ENCODE results near the gene CNIH3.
"Not testable (repeated sequence)": the region's sequence is repeated elsewhere in the genome, so short reads cannot be mapped to it uniquely, and the experiment has no call there.

Gene CNIH3

DNA sequence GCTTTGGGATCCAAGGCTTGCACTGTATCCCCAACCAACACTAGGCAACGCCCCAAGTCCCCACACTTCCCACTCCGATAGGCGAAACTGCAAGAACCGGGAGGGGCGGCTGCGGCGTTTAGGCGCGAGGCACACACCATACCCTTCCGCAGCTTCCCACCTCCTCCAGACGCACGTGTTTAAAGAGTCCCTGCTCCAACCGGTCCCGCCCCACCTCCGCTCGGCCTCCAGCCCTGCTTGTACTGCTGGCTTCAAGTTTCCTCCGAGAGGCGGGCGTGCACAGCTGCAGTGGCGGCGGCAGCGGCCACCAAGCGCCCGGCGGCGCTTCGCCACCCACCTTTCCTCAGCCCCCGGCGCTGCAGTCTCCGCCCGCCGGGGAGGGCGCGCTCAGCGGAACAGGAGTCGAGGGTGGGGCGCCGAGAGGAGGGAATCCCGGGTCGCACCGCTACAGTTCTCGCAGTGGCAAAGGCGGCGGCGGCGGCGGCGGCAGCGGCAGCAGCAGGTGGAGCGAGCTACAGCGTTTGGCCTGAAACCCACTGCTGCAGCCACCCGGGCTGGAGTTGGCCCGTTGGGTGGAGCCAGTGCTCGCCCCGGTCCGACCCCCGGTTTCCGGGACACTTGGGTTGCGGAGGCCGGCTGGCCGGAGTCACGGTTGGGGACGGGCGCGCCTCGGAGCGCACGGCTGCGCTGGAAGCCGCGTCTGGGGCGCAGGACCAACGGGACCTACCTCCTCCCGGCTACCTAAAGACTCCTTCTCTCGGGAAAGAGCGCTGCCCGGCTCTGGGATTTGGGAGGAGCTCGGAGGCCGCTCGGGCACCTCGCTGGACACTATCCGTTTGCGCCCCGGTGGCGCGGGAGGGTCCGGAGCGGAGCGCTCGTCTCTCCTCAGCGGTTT lies at the start of gene CNIH3:
TSS of gene CNIH3 (plus strand) at position 457 of the 895 bp plus-strand sequence. CDS start 858 bp downstream, outside the sequence.
- DNase-seq (ENCODE audit: low spot score), result peak; percentile 53

- not testable (repeated sequence) for DNase-seq (ENCODE audit: low spot score)
Measured at GRCh38 chr1:224566492-224566891, 49.6 kb upstream of the CNIH3 start.

- no peak for DNase-seq (ENCODE audit: low spot score)
Measured at GRCh38 chr1:224569276-224569675, 46.8 kb upstream of the CNIH3 start.

DNA sequence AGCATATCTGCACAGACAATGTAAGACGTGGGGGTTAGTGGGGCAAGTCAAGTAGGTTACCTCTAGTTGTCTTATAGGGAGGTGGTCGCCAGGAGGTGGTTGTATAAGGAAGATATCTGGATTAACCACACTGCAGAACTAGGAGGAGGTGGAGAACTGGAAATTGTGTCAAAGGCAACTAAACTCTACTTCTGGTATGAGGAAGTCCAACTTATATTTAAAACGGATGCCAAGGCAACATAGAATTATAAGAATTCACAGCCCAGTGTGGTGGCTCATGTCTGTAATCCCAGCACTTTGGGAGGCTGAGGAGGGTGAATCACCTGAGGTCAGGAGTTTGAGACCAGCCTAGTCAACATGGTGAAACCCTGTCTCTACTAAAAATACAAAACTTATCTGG lies 44.1 kb upstream of the CNIH3 start:
- DNase-seq (ENCODE audit: low spot score), result not testable (repeated sequence)

DNA sequence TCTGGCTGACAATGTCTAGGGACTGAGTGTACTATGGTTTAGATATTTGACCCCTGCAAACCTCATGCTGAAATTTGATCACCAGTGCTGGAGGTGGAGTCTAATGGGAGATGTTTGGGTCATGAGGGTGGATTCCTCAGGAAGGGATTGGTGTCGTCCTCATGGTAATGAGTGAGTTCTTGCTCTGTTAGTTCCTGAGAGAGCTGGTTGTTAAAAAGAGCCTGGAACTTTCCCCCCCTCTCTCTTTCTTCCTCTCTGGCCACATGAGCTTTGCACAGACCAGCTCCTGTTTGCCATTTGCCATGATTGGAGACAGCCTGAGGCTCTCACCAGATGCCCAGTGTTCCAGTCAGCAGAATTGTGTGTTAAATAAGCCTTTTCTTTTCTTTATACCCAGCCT lies 36.6 kb upstream of the CNIH3 start:
- DNase-seq (ENCODE audit: low spot score), result no peak

DNA sequence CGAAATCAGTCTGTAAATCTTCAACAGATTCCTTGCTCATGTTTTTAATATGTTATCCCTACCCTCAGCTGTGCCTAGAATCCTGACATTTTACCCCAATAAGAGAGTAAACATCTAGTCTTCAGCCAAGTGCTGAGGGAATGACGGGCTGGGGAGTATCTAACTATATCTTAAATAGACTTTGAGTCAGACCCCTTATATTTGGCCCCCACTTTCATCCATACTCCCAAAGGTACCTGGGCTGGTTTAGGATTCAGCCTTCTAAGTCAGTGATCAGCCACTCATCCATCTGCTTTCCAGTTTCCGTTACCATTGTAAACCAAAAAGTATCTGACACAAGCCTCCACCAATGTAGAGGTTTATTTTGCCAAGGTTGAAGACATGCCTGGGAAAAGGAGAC lies 36.1 kb upstream of the CNIH3 start:
- DNase-seq (ENCODE audit: low spot score), result no peak

GRCh38 chr1:224582041-224582440 lies 34.1 kb upstream of the CNIH3 start:
- no peak for DNase-seq (ENCODE audit: low spot score)

DNA sequence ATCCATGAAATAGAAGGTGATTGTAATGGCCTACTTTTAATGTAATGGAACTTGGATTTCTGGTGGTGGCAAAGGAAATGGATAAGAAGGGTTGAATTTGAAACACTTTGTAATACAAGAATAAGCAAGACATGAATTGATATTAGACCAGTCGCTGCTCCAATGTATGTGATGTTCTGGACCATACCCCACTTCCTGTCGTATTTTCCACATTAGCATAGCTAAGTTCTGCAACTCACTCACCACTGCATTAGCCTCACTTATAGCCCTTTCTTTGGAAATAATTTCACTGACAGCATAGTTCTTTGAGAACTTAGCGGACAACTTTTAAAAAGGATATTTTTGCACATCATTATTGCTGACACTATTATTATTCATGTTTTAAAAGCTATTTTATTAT lies 32.3 kb upstream of the CNIH3 start:
- no peak for DNase-seq (ENCODE audit: low spot score)

- no peak for DNase-seq (ENCODE audit: low spot score)
Measured at GRCh38 chr1:224585051-224585450, 31.1 kb upstream of the CNIH3 start.

DNA sequence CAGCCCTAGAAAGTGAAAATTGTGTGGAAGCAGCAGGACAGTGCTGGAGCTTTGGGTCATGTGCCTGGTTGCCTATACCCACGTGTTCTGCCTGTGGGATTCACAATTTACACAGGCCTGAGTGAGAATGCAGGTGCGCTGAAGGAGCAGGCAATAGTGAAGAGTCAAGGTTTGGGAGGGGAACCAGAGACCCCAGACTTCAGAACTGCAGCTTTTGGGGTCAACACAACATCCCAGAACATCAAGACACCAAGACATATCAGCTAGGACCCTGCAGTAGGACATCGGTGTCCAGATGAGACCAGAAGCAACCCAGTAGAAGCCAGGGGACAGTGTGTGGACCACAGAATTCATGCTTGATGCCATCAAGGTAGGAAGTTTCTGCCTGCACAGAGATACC lies 29.1 kb upstream of the CNIH3 start:
- DNase-seq (ENCODE audit: low spot score), result no peak

DNA sequence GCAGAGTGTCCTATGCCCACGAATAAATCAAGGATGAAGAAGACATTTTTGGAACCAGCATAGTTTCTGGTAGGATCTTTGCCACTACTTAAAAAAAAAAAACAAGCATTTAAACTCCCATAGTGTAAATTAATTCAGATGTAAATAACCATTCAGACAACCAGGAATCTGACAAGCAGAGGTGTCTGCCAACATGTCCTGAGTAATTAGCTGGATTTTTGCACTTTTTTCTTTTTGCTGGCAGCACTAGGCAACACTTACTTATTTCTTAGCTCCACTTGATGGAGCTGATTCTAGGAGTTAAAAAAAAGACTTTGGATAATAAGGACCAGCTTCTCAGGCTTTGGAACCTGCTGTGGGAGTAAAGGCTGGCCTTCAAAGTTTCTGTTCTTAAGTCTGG lies 27.6 kb upstream of the CNIH3 start:
- no peak for DNase-seq (ENCODE audit: low spot score)

DNA sequence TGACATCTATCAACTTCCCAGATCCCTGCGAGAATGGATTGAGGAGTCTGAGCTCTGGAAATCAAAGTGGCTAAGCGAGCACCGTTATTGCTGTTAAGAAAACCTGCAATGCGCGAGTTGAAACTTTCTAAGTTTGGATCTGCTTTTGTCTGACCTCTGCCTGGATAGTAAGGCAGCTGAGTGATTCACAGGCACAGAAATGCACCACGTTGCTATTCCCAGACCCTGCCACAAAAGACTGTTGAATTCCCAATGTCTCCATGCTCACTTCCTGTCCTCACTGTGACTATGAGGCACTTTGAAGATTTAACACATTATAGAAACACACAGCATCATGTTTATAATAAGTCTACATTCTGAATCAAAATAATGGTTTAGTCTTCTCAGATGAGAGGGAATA lies 27.1 kb upstream of the CNIH3 start:
- no peak for DNase-seq (ENCODE audit: low spot score)

DNA sequence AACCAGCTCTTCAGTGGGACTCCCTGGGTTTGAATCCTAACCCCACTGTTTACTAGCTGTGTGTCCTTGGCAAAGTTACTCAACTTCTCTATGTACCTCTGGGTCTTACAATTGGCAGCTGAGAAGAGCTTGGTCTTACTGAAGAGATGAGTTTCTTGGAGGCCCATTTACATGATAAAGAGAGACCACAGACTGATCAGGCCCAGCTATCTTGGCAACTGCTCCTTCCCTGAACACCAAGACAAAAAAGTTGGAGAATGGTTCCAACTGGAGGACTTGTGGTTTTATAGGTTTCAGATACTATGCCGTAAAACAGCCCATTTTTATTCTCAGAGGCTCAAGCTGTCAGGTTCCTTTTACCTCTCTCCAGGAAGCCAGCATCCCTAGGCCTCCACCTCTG lies 24.8 kb upstream of the CNIH3 start:
- no peak for DNase-seq (ENCODE audit: low spot score)

DNA sequence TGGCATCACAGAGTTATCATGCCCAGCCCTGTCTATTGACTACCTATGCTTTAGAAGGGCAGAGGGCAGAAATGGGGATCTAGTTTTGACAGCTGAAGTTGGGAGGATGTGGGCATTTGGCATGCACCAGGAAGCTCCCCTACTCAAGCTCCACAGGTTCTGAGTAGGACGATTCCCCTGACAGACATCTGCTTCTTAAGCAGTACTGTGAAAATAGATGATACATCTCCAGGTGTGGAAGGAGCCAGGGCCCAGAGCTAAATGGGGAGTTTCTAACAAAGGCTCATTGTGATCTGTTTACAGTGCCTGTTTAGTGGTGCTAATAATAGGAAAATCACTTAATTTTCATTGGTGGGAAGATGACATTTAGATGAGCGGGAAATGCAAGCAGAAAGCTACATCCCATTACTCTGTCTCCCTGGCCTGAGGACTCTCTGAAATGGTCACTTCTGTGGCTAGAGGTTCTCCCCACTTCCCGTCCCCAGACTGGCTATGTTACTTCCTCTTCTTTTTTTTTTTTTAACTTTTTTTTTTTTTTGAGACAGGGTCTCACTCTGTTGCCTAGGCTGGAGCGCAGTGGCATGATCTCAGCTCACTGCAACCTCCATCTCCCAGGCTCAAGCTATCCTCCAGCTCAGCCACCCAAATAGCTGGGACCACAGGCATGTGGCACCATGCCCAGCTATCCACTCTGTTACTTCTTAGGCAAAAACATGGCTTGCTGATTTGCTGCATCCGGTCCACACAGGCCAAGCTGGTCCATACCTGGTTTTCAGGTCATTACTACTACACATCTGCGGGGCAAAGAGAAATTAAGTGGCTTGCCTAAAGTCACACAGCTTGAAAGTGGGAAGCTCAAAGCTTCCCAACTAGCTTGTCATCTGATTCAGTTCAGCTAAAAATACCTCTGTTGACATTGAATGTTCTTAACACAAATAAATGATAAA lies 23.2 kb upstream of the CNIH3 start:
- no peak for DNase-seq (ENCODE audit: low spot score)

GRCh38 chr1:224594360-224594759 lies 21.8 kb upstream of the CNIH3 start:
- DNase-seq (ENCODE audit: low spot score), result no peak

GRCh38 chr1:224594851-224595250 lies 21.3 kb upstream of the CNIH3 start:
- no peak for DNase-seq (ENCODE audit: low spot score)

- DNase-seq (ENCODE audit: low spot score), result no peak
Measured at GRCh38 chr1:224605482-224606181, 10.5 kb upstream of the CNIH3 start.

GRCh38 chr1:224607188-224608148 lies 8.6 kb upstream of the CNIH3 start:
- DNase-seq (ENCODE audit: low spot score), result no peak

DNA sequence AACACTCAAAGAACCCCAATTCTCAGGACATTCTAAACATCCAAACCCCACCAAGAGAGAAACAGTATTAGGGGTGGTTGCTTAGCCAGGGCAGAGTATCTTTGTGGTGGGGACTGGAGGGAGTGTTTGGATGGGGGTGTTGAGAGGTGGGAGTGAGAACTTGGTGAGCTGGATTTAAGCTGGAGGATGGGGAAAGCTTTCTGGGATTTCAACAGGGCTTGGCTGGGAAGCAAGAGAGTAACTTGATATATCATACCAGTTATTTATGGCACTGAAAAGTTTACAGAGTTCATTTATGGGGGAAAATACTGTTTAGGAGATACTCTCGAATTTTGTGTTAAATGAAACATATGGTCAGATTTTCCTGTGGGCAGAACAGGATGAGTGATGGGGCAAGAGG lies 6.8 kb upstream of the CNIH3 start:
- DNase-seq (ENCODE audit: low spot score), result no peak

GRCh38 chr1:224612246-224612645 lies 3.9 kb upstream of the CNIH3 start:
- DNase-seq (ENCODE audit: low spot score), result no peak

GRCh38 chr1:224613486-224613885 lies 2.6 kb upstream of the CNIH3 start:
- DNase-seq (ENCODE audit: low spot score), result no peak

Measured in HuH-7 (cell line).